ENCODE results near the gene ANKLE1.
"Not testable (repeated sequence)": the region's sequence is repeated elsewhere in the genome, so short reads cannot be mapped to it uniquely, and the experiment has no call there.

The ANKLE1 gene

GRCh38 chr19:17292301-17293074 lies 10.8 kb downstream of the ANKLE1 start:
- H3K4me3 ChIP-seq (ENCODE audit: low read depth, low read length) = peak overlapping the region; percentile 56
- peak; percentile 89 for TF ChIP-seq CTCF (IDR thresholded peaks at IDR 0.05; ENCODE audit: low read depth, low read length)
- in situ Hi-C loops (cut with HindIII; ENCODE audit: low sequenced_read_pairs) = no loop called here
- DNase-seq (ENCODE audit: low read depth, low spot score) = peak; percentile 83

- no peak for DNase-seq (ENCODE audit: low read depth, low spot score)
- in situ Hi-C loops (cut with HindIII; ENCODE audit: low sequenced_read_pairs) = no loop called here
- TF ChIP-seq CTCF (IDR thresholded peaks at IDR 0.05; ENCODE audit: low read depth, low read length) = no peak
- no peak overlapping the region for H3K4me3 ChIP-seq (ENCODE audit: low read depth, low read length)
These were observed 11.9 kb downstream of the ANKLE1 start for GRCh38 chr19:17293605-17294004.

GRCh38 chr19:17294051-17294891 lies 12.6 kb downstream of the ANKLE1 start:
- DNase-seq (ENCODE audit: low read depth, low spot score) = no peak
- no peak overlapping the region for H3K4me3 ChIP-seq (ENCODE audit: low read depth, low read length)
- TF ChIP-seq CTCF (IDR thresholded peaks at IDR 0.05; ENCODE audit: low read depth, low read length) = no peak
- in situ Hi-C loops (cut with HindIII; ENCODE audit: low sequenced_read_pairs) = no loop called here

- H3K4me3 ChIP-seq (ENCODE audit: low read depth, low read length); DNase-seq (ENCODE audit: low read depth, low spot score); in situ Hi-C loops (cut with HindIII; ENCODE audit: low sequenced_read_pairs): not testable (repeated sequence)
These were observed 13.8 kb downstream of the ANKLE1 start for GRCh38 chr19:17295551-17295950.

GRCh38 chr19:17296273-17296672 lies 14.6 kb downstream of the ANKLE1 start:
- no peak for TF ChIP-seq CTCF (IDR thresholded peaks at IDR 0.05; ENCODE audit: low read depth, low read length)
- in situ Hi-C loops (cut with HindIII; ENCODE audit: low sequenced_read_pairs) = no loop called here
- no peak overlapping the region for H3K4me3 ChIP-seq (ENCODE audit: low read depth, low read length)
- DNase-seq (ENCODE audit: low read depth, low spot score) = peak; percentile 24

GRCh38 chr19:17296976-17297375 lies 15.3 kb downstream of the ANKLE1 start:
- in situ Hi-C loops (cut with HindIII; ENCODE audit: low sequenced_read_pairs) = no loop called here
- no peak overlapping the region for H3K4me3 ChIP-seq (ENCODE audit: low read depth, low read length)
- DNase-seq (ENCODE audit: low read depth, low spot score) = no peak
- TF ChIP-seq CTCF (IDR thresholded peaks at IDR 0.05; ENCODE audit: low read depth, low read length) = no peak

Measured in astrocyte of the spinal cord (primary cell).